SU-DHL-6 (cell line): ENCODE data around the gene DNMT1.

Source experiments
- H2AFZ ChIP-seq: fragments of 200-600 bp; sonication (generic); 2 replicates; pipeline ENCODE4 v1.6.1; 2014; ENCODE audit warnings: low read depth, mild to moderate bottlenecking, moderate library complexity, mixed read lengths, antibody characterized with exemption, low read length; ENCODE audit not compliant: severe bottlenecking
- H3F3A ChIP-seq: fragments of 200-600 bp; shearing (Covaris generic); 2 replicates; pipeline ENCODE4 v1.6.0; 2016; ENCODE audit warnings: antibody characterized with exemption, mild to moderate bottlenecking; ENCODE audit not compliant: insufficient read depth
- H3K27ac ChIP-seq: fragments of 200-600 bp; sonication (generic); 2 replicates; pipeline ENCODE4 v1.5.1; 2016; ENCODE audit warnings: low read depth, mild to moderate bottlenecking, low read length, moderate library complexity, mixed read lengths
- H3K27me3 ChIP-seq: fragments of 200-600 bp; sonication (generic), shearing (Covaris generic); 2 replicates; pipeline ENCODE4 v1.6.0; 2014; ENCODE audit warnings: mild to moderate bottlenecking, low read length
- H3K36me3 ChIP-seq: fragments of 200-600 bp; sonication (generic); 2 replicates; pipeline ENCODE4 v1.6.1; 2014; ENCODE audit warnings: mild to moderate bottlenecking, low read length, mixed read lengths
- H3K4me2 ChIP-seq: fragments of 300-600, 200-600 bp; shearing (Covaris generic), sonication (generic); 2 replicates; pipeline ENCODE4 v1.6.0; 2014; ENCODE audit warnings: low read length, low read depth, mild to moderate bottlenecking; ENCODE audit not compliant: poor library complexity, severe bottlenecking
- H3K4me3 ChIP-seq: fragments of 200-600 bp; sonication (generic); 2 replicates; pipeline ENCODE4 v1.5.1; 2014; ENCODE audit warnings: antibody characterized with exemption, low read length, mild to moderate bottlenecking, mixed read lengths; ENCODE audit not compliant: insufficient read depth, poor library complexity, severe bottlenecking
- H3K79me2 ChIP-seq: fragments of 200-600 bp; sonication (generic); 2 replicates; pipeline ENCODE4 v1.6.1; 2014; ENCODE audit warnings: mild to moderate bottlenecking, low read length, moderate library complexity; ENCODE audit not compliant: insufficient read depth
- H3K9ac ChIP-seq: fragments of 200-600 bp; sonication (generic); 2 replicates; pipeline ENCODE4 v1.7.0; 2014; ENCODE audit warnings: mild to moderate bottlenecking, low read length
- H3K9me2 ChIP-seq: fragments of 200-600 bp; sonication (generic); replicated peaks from 2 replicates; pipeline ENCODE4 v1.6.1; 2014; ENCODE audit warnings: low read length; ENCODE audit not compliant: insufficient read depth
- H3K9me3 ChIP-seq: fragments of 200-600 bp; sonication (generic); 2 replicates; pipeline ENCODE4 v1.6.1; 2014; ENCODE audit warnings: low read length, mixed read lengths; ENCODE audit not compliant: insufficient read depth
- H4K20me1 ChIP-seq: fragments of 200-600 bp; sonication (generic); 2 replicates; pipeline ENCODE4 v1.6.1; 2014; ENCODE audit warnings: low read depth, mild to moderate bottlenecking, antibody characterized with exemption, low read length, moderate library complexity, mixed read lengths
- EZH2phosphoT487 ChIP-seq: fragments of 200-600 bp; sonication (generic), shearing (Covaris generic); conservative IDR thresholded peaks from 2 replicates; pipeline ENCODE4 v1.6.1; 2018; ENCODE audit warnings: mild to moderate bottlenecking, antibody characterized with exemption, low read length, moderate library complexity, mixed read lengths
- TF ChIP-seq, protein P1 (sequence below): fragments of 200-600 bp; sonication (generic); IDR thresholded peaks from one replicate; pipeline ENCODE4 v1.5.1; 2017; ENCODE audit warnings: antibody characterized with exemption, mild to moderate bottlenecking, low read length, moderate library complexity; ENCODE audit not compliant: insufficient read depth, poor library complexity, severe bottlenecking

DNMT1 gene

DNA sequence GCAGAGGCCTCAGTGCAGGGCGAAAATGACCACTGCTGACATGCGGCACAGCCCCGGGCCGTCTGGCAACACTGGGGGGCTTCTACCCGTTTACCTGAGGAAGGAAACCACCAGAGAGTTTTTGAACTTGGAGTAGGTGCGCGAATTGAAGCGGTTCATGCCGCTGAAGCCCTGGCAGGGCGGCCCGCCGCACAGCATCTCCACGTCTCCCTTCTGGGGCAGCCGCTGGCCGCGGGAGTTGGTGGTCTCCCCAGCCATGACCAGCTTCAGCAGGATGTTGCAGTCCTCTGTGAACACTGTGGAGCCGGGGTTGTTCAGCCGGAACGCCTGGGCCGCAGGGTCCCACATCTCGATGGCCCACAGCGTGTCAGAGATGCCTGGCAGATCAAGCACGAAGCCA, 54.8 kb downstream of the DNMT1 start:
- peaks cover 35% of the 10 kb centered on the region; the same call in 1 of the 2 replicates for H3K36me3 ChIP-seq
- H2AFZ ChIP-seq: no peak overlapping the region
- no peak overlapping the region for H3K4me2 ChIP-seq

DNA sequence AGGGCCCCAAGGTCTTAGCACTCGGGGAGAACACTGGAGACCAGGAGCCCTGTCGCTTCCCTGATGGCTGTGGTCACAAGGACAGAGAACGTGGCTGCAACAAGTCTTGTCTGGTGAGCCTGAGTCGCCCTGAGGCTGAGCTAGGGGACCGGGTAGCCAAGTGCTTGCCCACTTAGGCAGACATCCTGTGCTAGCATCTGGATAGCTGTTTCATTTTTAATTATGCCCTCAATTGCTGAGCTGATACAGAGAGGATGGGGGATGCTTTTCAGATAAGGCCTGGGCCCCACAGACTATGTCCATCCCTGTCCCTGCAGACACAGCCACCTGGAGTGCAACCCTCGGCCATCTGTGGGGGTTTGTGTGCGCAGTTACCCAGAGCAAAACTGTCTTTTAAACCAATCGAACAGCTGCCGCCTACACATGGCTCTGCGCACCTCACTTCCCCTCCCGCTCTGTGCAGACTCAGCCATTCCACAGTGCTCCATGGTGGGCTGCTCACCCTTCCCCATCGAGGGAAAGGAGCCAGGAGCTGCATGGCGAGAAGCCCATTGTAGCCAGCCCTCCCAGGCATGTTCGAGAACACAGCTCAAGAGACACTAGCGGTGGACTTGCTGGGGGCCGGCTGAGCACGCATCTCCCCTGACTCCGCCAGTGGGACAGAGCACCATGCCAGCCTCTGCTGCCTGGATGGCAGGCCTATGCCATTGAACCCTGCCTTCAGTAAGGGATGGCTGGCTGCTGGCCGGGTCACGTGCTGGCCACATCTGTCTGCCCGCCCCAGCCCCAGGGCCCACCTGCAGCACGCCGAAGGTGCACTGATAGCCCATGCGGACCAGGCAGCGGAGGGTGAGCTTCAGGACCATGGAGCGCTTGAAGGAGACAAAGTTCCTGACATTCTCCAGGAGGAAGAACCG, 55.6 kb downstream of the DNMT1 start:
- no peak overlapping the region for H3K9ac ChIP-seq
- H4K20me1 ChIP-seq: no peaks in the 10 kb centered on the region
- H3K4me3 ChIP-seq: no peak overlapping the region
- no peak overlapping the region for H3K4me2 ChIP-seq
- H3K27ac ChIP-seq: no peak overlapping the region
- no peaks in the 10 kb centered on the region for H3K27me3 ChIP-seq
- H3K9me3 ChIP-seq: no peaks in the 10 kb centered on the region
- TF ChIP-seq EZH2phosphoT487: no peak
- TF ChIP-seq, protein P1, sequence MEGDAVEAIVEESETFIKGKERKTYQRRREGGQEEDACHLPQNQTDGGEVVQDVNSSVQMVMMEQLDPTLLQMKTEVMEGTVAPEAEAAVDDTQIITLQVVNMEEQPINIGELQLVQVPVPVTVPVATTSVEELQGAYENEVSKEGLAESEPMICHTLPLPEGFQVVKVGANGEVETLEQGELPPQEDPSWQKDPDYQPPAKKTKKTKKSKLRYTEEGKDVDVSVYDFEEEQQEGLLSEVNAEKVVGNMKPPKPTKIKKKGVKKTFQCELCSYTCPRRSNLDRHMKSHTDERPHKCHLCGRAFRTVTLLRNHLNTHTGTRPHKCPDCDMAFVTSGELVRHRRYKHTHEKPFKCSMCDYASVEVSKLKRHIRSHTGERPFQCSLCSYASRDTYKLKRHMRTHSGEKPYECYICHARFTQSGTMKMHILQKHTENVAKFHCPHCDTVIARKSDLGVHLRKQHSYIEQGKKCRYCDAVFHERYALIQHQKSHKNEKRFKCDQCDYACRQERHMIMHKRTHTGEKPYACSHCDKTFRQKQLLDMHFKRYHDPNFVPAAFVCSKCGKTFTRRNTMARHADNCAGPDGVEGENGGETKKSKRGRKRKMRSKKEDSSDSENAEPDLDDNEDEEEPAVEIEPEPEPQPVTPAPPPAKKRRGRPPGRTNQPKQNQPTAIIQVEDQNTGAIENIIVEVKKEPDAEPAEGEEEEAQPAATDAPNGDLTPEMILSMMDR: no peak
- H3F3A ChIP-seq: no peaks in the 10 kb centered on the region
- H3K79me2 ChIP-seq: 0 out of 2 replicates have a peak, but pooled peaks cover 4% of the 10 kb centered on the region
- peaks cover 33% of the 10 kb centered on the region; the same call in 1 of the 2 replicates for H3K36me3 ChIP-seq
- H2AFZ ChIP-seq: no peak overlapping the region
- no peaks in the 10 kb centered on the region for H3K9me2 ChIP-seq

More for the DNA sequence above, 54.8 kb downstream of the DNMT1 start:
- H3K27me3 ChIP-seq: no peaks in the 10 kb centered on the region
- H3K9ac ChIP-seq: no peak overlapping the region
- H3K9me3 ChIP-seq: no peaks in the 10 kb centered on the region
- no peak overlapping the region for H3K4me3 ChIP-seq
- H3F3A ChIP-seq: no peaks in the 10 kb centered on the region
- H4K20me1 ChIP-seq: no peaks in the 10 kb centered on the region
- H3K79me2 ChIP-seq: 0 out of 2 replicates have a peak, but pooled peaks cover 4% of the 10 kb centered on the region
- no peaks in the 10 kb centered on the region for H3K9me2 ChIP-seq
- no peak for TF ChIP-seq EZH2phosphoT487
- TF ChIP-seq, protein P1: no peak
- no peak overlapping the region for H3K27ac ChIP-seq

DNA sequence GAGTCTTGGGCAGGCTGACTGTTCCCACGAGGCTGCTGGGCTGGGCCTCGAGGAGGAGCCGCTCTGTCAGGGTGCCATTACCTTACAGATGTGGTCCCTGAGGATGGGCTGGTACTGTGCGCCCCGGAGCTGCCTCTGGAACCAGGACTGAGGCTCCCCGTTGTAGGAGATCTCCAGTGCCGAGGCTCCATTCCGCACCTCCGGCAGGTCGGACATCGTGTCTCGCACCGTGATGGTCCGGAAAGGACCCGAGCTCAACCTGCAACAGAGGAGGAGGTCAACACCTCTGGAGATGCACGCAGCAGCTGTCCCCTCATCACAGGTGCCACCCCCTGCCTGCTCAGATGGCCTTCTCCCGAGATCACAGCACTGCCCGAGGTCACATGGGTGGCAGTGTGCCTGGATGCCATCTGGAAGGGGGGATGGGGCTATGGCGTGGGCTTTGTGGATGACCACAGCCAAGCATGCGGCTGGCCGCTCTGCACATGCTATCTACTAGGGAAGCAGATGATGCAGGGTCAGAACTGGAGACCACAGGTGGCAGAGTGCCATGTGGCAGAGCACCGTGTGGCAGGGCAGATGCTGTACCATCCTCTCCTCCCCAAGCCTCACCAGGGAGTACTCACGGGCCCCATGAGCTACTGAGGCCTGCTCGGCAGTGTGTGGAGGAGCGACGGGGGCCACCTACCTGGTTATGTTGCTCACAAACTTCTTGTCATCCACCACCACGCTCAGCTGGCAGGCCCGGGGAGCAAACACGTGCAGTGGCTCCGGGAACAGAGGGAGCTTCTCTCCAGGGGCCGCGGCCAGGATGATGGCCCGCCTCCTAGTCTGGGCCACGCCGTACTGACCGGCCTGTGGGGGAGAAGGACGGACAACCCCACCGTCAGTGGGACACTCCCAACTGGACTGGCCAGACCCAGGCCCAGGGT, 56.7 kb downstream of the DNMT1 start:
- Histone ChIP-seq H3K9me3 (no peaks in the 10 kb centered on the region), H3K27ac (no peak overlapping the region), H2AFZ (no peak overlapping the region), H3K9ac (no peak overlapping the region), H3K79me2 (0 out of 2 replicates have a peak, but pooled peaks cover 4% of the 10 kb centered on the region), H3K27me3 (no peaks in the 10 kb centered on the region), H4K20me1 (no peaks in the 10 kb centered on the region), H3K4me2 (no peak overlapping the region), H3K9me2 (no peaks in the 10 kb centered on the region), H3K36me3 (peaks cover 29% of the 10 kb centered on the region; the same call in 1 of the 2 replicates), H3F3A (0 out of 2 replicates have a peak, but pooled peaks cover 3% of the 10 kb centered on the region), H3K4me3 (no peak overlapping the region)
- TF ChIP-seq, protein P1: no peak
- TF ChIP-seq EZH2phosphoT487: no peak
